Keratinocyte (primary cell): ENCODE data around the gene SENP8. TPM values are rescaled to one million over a fixed set of nuclear protein-coding genes. Genes with fewer than 3 reads are reported as not detected.

Source experiments
- DNase-seq: peaks from one replicate; pipeline ENCODE4 v3.0.0-alpha.2; 2011; ENCODE audit warnings: low read depth, missing footprints, low spot score
- FAIRE-seq: peaks from 2 replicates; lab custom pipeline; 2011; peaks lifted over from hg19 to GRCh38; lab: Jason Lieb, UNC
- H2AFZ ChIP-seq: 2 replicates; pipeline ENCODE4 v1.6.0; 2012; ENCODE audit warnings: low read length, control low read depth, inconsistent platforms; ENCODE audit not compliant: control insufficient read depth
- H3K27ac ChIP-seq: 2 replicates; pipeline ENCODE4 v1.5.1; 2011; ENCODE audit warnings: low read length; ENCODE audit not compliant: control insufficient read depth, insufficient read depth
- H3K27me3 ChIP-seq: 3 replicates; pipeline ENCODE4 v1.6.0; 2011; ENCODE audit warnings: low read length; ENCODE audit not compliant: control insufficient read depth, insufficient read depth; ENCODE audit errors: extremely low read depth
- H3K36me3 ChIP-seq, 2 experiments: 2 replicates in 1 of 2; 3 replicates in 1 of 2; pipeline ENCODE4 v1.5.1; 2011; ENCODE audit warnings: low read length in 2 of 2, mild to moderate bottlenecking in 1 of 2; ENCODE audit not compliant: control insufficient read depth in 2 of 2, insufficient read depth in 2 of 2; ENCODE audit errors: extremely low read depth in 1 of 2
- H3K4me1 ChIP-seq: 3 replicates; pipeline ENCODE4 v1.5.1; 2011; ENCODE audit warnings: low read length; ENCODE audit not compliant: control insufficient read depth, insufficient read depth; ENCODE audit errors: extremely low read depth
- H3K4me2 ChIP-seq: 3 replicates; pipeline ENCODE4 v1.6.0; 2011; ENCODE audit warnings: low read depth, low read length; ENCODE audit not compliant: control insufficient read depth, insufficient read depth; ENCODE audit errors: extremely low read depth
- H3K4me3 ChIP-seq, 3 experiments: fragments of 200-600 bp in 1 of 3; sonication (generic) in 1 of 3; 2 replicates in 2 of 3; 3 replicates in 1 of 3; pipeline ENCODE4 v1.5.1; 2011 to 2016; ENCODE audit warnings: low read length in 3 of 3, mild to moderate bottlenecking in 3 of 3, control low read depth in 2 of 3, inconsistent platforms in 1 of 3, low read depth in 1 of 3, mixed read lengths in 1 of 3, mixed run types in 1 of 3, moderate library complexity in 1 of 3; ENCODE audit not compliant: control insufficient read depth in 2 of 3, insufficient read depth in 2 of 3; ENCODE audit errors: extremely low read depth in 1 of 3
- H3K79me2 ChIP-seq: 2 replicates; pipeline ENCODE4 v1.6.0; 2012; ENCODE audit warnings: low read length; ENCODE audit not compliant: control insufficient read depth, insufficient read depth
- H3K9ac ChIP-seq: 3 replicates; pipeline ENCODE4 v1.6.0; 2011; ENCODE audit warnings: low read length; ENCODE audit not compliant: control insufficient read depth, insufficient read depth; ENCODE audit errors: extremely low read depth
- H3K9me1 ChIP-seq: 3 replicates; pipeline ENCODE4 v1.6.0; 2011; ENCODE audit warnings: low read length; ENCODE audit not compliant: control insufficient read depth, insufficient read depth; ENCODE audit errors: extremely low read depth
- H3K9me3 ChIP-seq: 2 replicates; pipeline ENCODE4 v1.5.1; 2012; ENCODE audit warnings: low read depth, low read length; ENCODE audit not compliant: control insufficient read depth
- H4K20me1 ChIP-seq: 3 replicates; pipeline ENCODE4 v1.6.0; 2011; ENCODE audit warnings: low read length; ENCODE audit not compliant: control insufficient read depth, insufficient read depth; ENCODE audit errors: extremely low read depth
- CTCF ChIP-seq, 3 experiments: IDR thresholded peaks in 1 of 3; conservative IDR thresholded peaks in 1 of 3; optimal IDR thresholded peaks in 1 of 3; 2 replicates in 2 of 3; 3 replicates in 1 of 3; pipeline versions ENCODE3 to v1.5.1; 2011; ENCODE audit warnings: low read length in 3 of 3, mild to moderate bottlenecking in 3 of 3, moderate library complexity in 2 of 3, control low read depth in 1 of 3, inconsistent platforms in 1 of 3; ENCODE audit not compliant: insufficient read depth in 2 of 3; ENCODE audit errors: extremely low read depth in 1 of 3
- EZH2 ChIP-seq: IDR thresholded peaks from one replicate; pipeline ENCODE4 v1.6.1; 2012; ENCODE audit warnings: inconsistent platforms, mild to moderate bottlenecking, low read length, moderate library complexity
- dilution Hi-C: fragments of 300-500 bp; cut with MboI; formaldehyde crosslinking; loops from one replicate; pipeline ENCODE4 v1.7.0; 2020; ENCODE audit warnings: low sequenced_read_pairs; ENCODE audit not compliant: extremely low pct_ligation_motif_present
- polyA plus RNA-seq, 5 experiments: library from polyadenylated mRNA; depleted of rRNA in 3 of 5; stranded (reverse) in 3 of 5; stranded (forward) in 1 of 5; unstranded in 1 of 5; fragments of >200 nt; gene quantifications; 1 replicate in 1 of 5; 2 replicates in 3 of 5; 3 replicates in 1 of 5; pipeline versions ENCODE4 v1.2.1 to v1.2.3, GENCODE V29; 2011 to 2012; ENCODE audit warnings: missing spikeins in 2 of 5, low read depth in 1 of 5, low replicate concordance in 1 of 5

SENP8 gene
- polyA plus RNA-seq, 1 donor (not counting 4 experiments of a cell fraction or from before 2014, with no cell fraction given), result 6.0 TPM

DNA sequence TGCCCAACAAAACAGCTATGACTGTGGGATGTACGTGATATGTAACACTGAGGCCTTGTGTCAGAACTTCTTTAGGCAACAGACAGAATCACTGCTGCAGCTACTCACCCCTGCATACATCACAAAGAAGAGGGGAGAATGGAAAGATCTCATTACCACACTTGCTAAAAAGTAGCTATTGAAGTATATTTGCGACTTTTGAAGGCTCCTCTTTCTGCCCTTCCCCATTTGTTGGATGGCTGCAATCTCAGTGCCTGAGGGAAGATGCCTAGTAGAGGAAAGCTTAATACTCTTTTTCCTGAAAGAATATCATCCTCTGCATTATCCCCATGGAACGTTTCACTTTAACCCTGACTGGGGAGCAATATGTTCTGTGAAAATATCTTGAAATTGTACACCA is 21.9 kb downstream of the SENP8 start:
- FAIRE-seq (no peak), DNase-seq (no peak)
- no peak overlapping the region for H3K27ac ChIP-seq
- H3K4me3 ChIP-seq, result no peak overlapping the region
- no peak overlapping the region for H2AFZ ChIP-seq
- H3K9ac ChIP-seq, result no peak overlapping the region
- no peak overlapping the region for H3K4me2 ChIP-seq
- no peaks in the 10 kb centered on the region for H3K27me3 ChIP-seq
- no peaks in the 10 kb centered on the region for H3K4me1 ChIP-seq
- no peaks in the 10 kb centered on the region for H3K9me3 ChIP-seq
- dilution Hi-C loops, result no loop called here
- H3K36me3 ChIP-seq, result no peaks in the 10 kb centered on the region
- H3K9me1 ChIP-seq, result no peaks in the 10 kb centered on the region
- TF ChIP-seq CTCF (optimal IDR thresholded peaks at IDR 0.05 in 1 of 3, IDR thresholded peaks at IDR 0.05 in 1 of 3, conservative IDR thresholded peaks at IDR 0.05 in 1 of 3; ENCODE audit: extremely low read depth in 1 of 3, insufficient read depth in 2 of 3, low read length in 3 of 3) (no peak), EZH2 (no peak)
- no peaks in the 10 kb centered on the region for H3K79me2 ChIP-seq
- no peaks in the 10 kb centered on the region for H4K20me1 ChIP-seq

DNA sequence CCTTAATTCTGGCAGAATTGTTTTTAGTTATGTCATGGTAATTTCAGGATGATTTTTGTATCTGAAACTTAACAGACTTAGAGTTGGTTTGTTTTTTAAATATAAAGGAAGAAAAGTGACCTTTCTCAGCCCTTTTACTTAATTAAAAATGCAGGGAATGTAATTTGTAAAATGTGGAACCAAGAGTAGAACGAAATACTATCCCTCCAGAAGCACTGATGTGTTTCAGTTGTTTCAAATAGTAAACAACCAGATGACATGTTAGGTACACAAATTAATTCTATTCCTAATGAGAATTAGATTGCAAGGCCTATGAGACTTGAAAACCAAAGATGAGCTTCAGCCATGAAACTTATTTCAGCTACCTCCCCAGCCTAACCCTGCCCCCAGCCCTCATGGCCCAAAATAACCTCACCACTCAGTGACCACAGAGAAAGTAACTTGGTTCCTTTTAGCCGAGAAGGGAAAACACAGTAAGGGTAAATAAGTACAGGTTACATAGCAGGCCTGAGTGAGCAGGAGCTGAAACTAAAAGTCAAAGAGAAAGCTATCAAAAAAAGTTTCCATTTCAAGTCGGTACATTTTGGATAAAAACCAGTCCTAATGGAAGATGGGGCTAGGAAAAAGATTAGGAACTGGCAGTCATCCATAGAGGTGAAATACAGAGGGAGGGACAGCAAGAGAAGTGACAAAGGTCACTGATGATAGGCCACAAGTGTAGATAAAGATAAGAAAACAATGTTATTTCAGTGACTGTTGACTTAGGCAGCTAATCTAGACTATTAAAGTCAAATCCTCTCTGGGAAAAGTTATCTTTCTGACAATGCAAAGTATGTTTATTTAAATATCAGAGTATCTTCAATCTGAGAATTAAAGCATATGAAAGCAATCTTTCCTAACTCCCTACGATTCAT is 23.2 kb downstream of the SENP8 start:
- DNase-seq (no peak), FAIRE-seq (no peak)
- Histone ChIP-seq H3K9ac (no peak overlapping the region), H3K27me3 (no peaks in the 10 kb centered on the region), H3K9me1 (no peaks in the 10 kb centered on the region), H3K79me2 (no peaks in the 10 kb centered on the region), H3K4me3 (no peak overlapping the region), H2AFZ (no peak overlapping the region), H3K9me3 (no peaks in the 10 kb centered on the region), H3K4me1 (no peaks in the 10 kb centered on the region), H4K20me1 (no peaks in the 10 kb centered on the region), H3K36me3 (no peaks in the 10 kb centered on the region), H3K4me2 (no peak overlapping the region), H3K27ac (no peak overlapping the region)
- dilution Hi-C loops, result no loop called here
- no peak for TF ChIP-seq EZH2
- no peak for TF ChIP-seq CTCF (optimal IDR thresholded peaks at IDR 0.05 in 1 of 3, IDR thresholded peaks at IDR 0.05 in 1 of 3, conservative IDR thresholded peaks at IDR 0.05 in 1 of 3; ENCODE audit: extremely low read depth in 1 of 3, insufficient read depth in 2 of 3, low read length in 3 of 3)
